ENCODE data around the gene RALBP1.
A peak's percentile ranks its signal among the peaks of the same experiment; 100 is the strongest.

RALBP1 gene

DNA sequence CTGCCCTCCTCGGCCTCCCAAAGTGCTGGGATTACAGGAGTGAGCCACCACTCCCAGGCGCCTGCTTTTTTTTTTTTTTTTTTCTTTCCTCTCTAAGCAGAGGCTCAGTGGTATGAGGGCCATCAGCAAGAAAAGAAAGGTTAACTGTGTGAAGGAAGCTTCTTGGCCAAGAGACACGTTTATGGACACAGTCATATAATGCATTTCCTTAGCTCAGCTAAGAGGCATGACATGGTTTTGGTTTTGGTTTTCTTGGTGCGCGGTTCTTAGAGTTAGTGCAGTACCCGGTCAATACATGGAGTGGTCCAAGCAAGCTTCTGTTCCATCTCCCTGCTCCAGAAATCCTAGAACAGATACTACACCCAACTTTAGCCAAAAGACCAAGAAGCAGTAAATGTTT is 42.6 kb downstream of the RALBP1 start:
- peaks cover 0 to 18% of the 10 kb centered on the region in 2 experiments for H3K36me3 ChIP-seq (ENCODE audit: control insufficient read depth in 1 of 2, insufficient read depth in 2 of 2, low read depth in 1 of 2, low read length in 2 of 2)
- H3K79me1 ChIP-seq (replicated peaks; ENCODE audit: low read length, poor library complexity, severe bottlenecking) = peaks cover 27% of the 10 kb centered on the region
- no peak overlapping the region for H2BK120ac ChIP-seq (ENCODE audit: low read depth, low read length)
- H3K27ac ChIP-seq (ENCODE audit: low read length, poor library complexity, severe bottlenecking) = no peak overlapping the region
- H3K4me1 ChIP-seq (ENCODE audit: control insufficient read depth, insufficient read depth, low read depth, low read length) = peaks cover 5% of the 10 kb centered on the region
- H3K9ac ChIP-seq (ENCODE audit: low read length) = no peak overlapping the region
- H3K18ac ChIP-seq (ENCODE audit: low read depth in 1 of 2, low read length in 2 of 2) = no peak overlapping the region
- no peak overlapping the region for H4K91ac ChIP-seq (ENCODE audit: low read length)
- no peak overlapping the region for H2AK5ac ChIP-seq (ENCODE audit: low read length, severe bottlenecking)
- no peak for DNase-seq
- H2AFZ ChIP-seq (ENCODE audit: low read depth, low read length) = no peak overlapping the region
- no peak overlapping the region for H2BK5ac ChIP-seq (ENCODE audit: low read depth, low read length, poor library complexity, severe bottlenecking)
- H3K27me3 ChIP-seq (ENCODE audit: control insufficient read depth in 1 of 2, insufficient read depth in 1 of 2, low read length in 2 of 2) = no peaks in the 10 kb centered on the region
- H3K4ac ChIP-seq (ENCODE audit: low read depth in 1 of 2, low read length in 2 of 2) = no peak overlapping the region
- H4K8ac ChIP-seq (ENCODE audit: low read length) = no peak overlapping the region
- H2BK15ac ChIP-seq (ENCODE audit: low read depth, poor library complexity, severe bottlenecking) = no peak overlapping the region
- WGBS = 88% methylated on average over 5 of the region's 6 CpGs
- no peak overlapping the region for H3K4me2 ChIP-seq (ENCODE audit: low read length, poor library complexity, severe bottlenecking)
- no peak overlapping the region for H3K23ac ChIP-seq (ENCODE audit: low read length in 2 of 2)
- H3K9me3 ChIP-seq (ENCODE audit: control insufficient read depth, low read length) = no peaks in the 10 kb centered on the region
- H3K4me3 ChIP-seq (ENCODE audit: insufficient read depth in 1 of 2, low read depth in 1 of 2, low read length in 2 of 2) = no peak overlapping the region
- no peak overlapping the region for H2BK12ac ChIP-seq (ENCODE audit: low read length in 2 of 2)
- H3K14ac ChIP-seq (ENCODE audit: low read length in 2 of 2) = no peak overlapping the region

DNA sequence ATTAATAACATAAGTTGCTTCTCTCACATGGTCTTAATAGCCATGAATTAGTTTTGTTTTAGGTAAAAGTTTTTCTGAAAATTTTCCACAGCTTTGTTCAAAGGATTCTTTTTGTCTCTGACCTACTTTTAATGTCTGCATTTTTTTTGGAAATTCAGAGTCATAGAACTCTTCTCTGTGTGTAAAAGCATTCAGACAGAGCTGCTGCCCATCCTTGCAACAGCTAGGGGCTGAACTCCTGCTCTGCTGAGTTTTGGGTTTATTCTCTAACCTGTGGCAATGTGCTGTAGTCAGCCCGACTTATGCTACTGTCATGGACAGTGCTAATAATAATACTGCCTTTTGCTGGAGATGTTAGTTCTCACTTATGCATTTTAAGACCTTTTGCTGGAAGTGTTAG is 44.1 kb downstream of the RALBP1 start:
- H3K4me3 ChIP-seq (ENCODE audit: insufficient read depth in 1 of 2, low read depth in 1 of 2, low read length in 2 of 2) = no peak overlapping the region
- no peak overlapping the region for H2BK12ac ChIP-seq (ENCODE audit: low read length in 2 of 2)
- DNase-seq = no peak

DNA sequence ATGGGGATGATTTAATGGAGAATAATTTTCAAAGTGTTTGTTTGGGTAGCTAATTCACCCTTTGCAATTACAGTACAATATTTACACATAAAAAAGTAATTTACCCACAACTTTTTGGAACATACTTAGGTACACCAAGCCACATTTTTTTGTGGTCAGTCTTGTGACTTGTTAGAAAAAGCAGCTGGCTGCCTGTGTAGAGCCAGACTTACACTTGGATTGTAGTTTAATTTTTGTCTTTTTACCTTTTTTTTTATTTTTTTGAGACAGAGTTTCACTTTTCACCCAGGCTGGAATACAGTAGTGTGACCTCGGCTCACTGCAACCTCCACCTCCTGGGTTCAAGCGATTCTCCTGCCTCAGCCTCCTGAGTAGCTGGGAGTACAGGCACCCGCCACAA is 45.4 kb downstream of the RALBP1 start:
- Histone ChIP-seq H2BK120ac (ENCODE audit: low read depth, low read length) (no peak overlapping the region), H3K36me3 (ENCODE audit: control insufficient read depth in 1 of 2, insufficient read depth in 2 of 2, low read depth in 1 of 2, low read length in 2 of 2) (peaks cover 11 to 38% of the 10 kb centered on the region in 2 experiments), H3K9ac (ENCODE audit: low read length) (peak overlapping the region; percentile 64), H2BK15ac (ENCODE audit: low read depth, poor library complexity, severe bottlenecking) (no peak overlapping the region), H3K4me1 (ENCODE audit: control insufficient read depth, insufficient read depth, low read depth, low read length) (no peaks in the 10 kb centered on the region), H2AFZ (ENCODE audit: low read depth, low read length) (no peak overlapping the region), H3K9me3 (ENCODE audit: control insufficient read depth, low read length) (no peaks in the 10 kb centered on the region), H2AK5ac (ENCODE audit: low read length, severe bottlenecking) (no peak overlapping the region), H4K91ac (ENCODE audit: low read length) (no peak overlapping the region), H3K23ac (ENCODE audit: low read length in 2 of 2) (no peak overlapping the region), H3K4me3 (ENCODE audit: insufficient read depth in 1 of 2, low read depth in 1 of 2, low read length in 2 of 2) (no peak overlapping the region), H4K8ac (ENCODE audit: low read length) (no peak overlapping the region), H3K79me1 (replicated peaks; ENCODE audit: low read length, poor library complexity, severe bottlenecking) (peaks cover 30% of the 10 kb centered on the region), H3K14ac (ENCODE audit: low read length in 2 of 2) (no peak overlapping the region), H3K27ac (ENCODE audit: low read length, poor library complexity, severe bottlenecking) (no peak overlapping the region), H2BK5ac (ENCODE audit: low read depth, low read length, poor library complexity, severe bottlenecking) (no peak overlapping the region), H3K4ac (ENCODE audit: low read depth in 1 of 2, low read length in 2 of 2) (no peak overlapping the region), H3K27me3 (ENCODE audit: control insufficient read depth in 1 of 2, insufficient read depth in 1 of 2, low read length in 2 of 2) (no peaks in the 10 kb centered on the region), H3K18ac (ENCODE audit: low read depth in 1 of 2, low read length in 2 of 2) (no peak overlapping the region), H3K4me2 (ENCODE audit: low read length, poor library complexity, severe bottlenecking) (no peak overlapping the region), H2BK12ac (ENCODE audit: low read length in 2 of 2) (no peak overlapping the region)
- DNase-seq = no peak
- 100% methylated on average over 3 of the region's 3 CpGs for WGBS

More for the DNA sequence above, 44.1 kb downstream of the RALBP1 start:
- 100% methylated on average over 1 of the region's 1 CpG for WGBS
- no peak overlapping the region for H3K18ac ChIP-seq (ENCODE audit: low read depth in 1 of 2, low read length in 2 of 2)
- no peak overlapping the region for H4K91ac ChIP-seq (ENCODE audit: low read length)
- H2AFZ ChIP-seq (ENCODE audit: low read depth, low read length) = no peak overlapping the region
- H2BK15ac ChIP-seq (ENCODE audit: low read depth, poor library complexity, severe bottlenecking) = no peak overlapping the region
- no peaks in the 10 kb centered on the region for H3K27me3 ChIP-seq (ENCODE audit: control insufficient read depth in 1 of 2, insufficient read depth in 1 of 2, low read length in 2 of 2)
- peaks cover 7 to 25% of the 10 kb centered on the region in 2 experiments for H3K36me3 ChIP-seq (ENCODE audit: control insufficient read depth in 1 of 2, insufficient read depth in 2 of 2, low read depth in 1 of 2, low read length in 2 of 2)
- H3K79me1 ChIP-seq (replicated peaks; ENCODE audit: low read length, poor library complexity, severe bottlenecking) = peaks cover 33% of the 10 kb centered on the region
- no peak overlapping the region for H4K8ac ChIP-seq (ENCODE audit: low read length)
- H3K4ac ChIP-seq (ENCODE audit: low read depth in 1 of 2, low read length in 2 of 2) = no peak overlapping the region
- no peaks in the 10 kb centered on the region for H3K4me1 ChIP-seq (ENCODE audit: control insufficient read depth, insufficient read depth, low read depth, low read length)
- no peak overlapping the region for H2AK5ac ChIP-seq (ENCODE audit: low read length, severe bottlenecking)
- H3K9me3 ChIP-seq (ENCODE audit: control insufficient read depth, low read length) = no peaks in the 10 kb centered on the region
- H3K4me2 ChIP-seq (ENCODE audit: low read length, poor library complexity, severe bottlenecking) = no peak overlapping the region
- H2BK120ac ChIP-seq (ENCODE audit: low read depth, low read length) = no peak overlapping the region
- no peak overlapping the region for H3K23ac ChIP-seq (ENCODE audit: low read length in 2 of 2)
- no peak overlapping the region for H3K9ac ChIP-seq (ENCODE audit: low read length)
- no peak overlapping the region for H3K14ac ChIP-seq (ENCODE audit: low read length in 2 of 2)
- no peak overlapping the region for H3K27ac ChIP-seq (ENCODE audit: low read length, poor library complexity, severe bottlenecking)
- no peak overlapping the region for H2BK5ac ChIP-seq (ENCODE audit: low read depth, low read length, poor library complexity, severe bottlenecking)

DNA sequence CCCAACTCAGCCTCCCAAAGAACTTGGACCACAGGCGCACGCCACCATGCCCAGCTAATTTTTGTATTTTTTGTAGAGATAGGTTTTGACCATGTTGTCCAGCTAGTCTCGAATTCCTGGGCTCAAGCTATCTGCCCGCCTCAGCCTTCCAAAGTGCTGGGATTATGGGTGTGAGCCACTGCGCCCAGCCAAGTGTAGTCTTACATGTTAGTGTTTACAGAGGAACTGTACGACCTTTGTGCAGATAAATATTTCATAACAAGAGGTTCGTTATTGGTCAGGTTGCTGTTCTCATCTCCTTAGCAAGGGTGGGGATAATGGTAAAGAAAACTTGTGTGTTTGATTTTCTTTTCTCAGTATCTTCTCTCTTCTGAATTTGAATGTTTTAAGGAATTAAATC is 46.5 kb downstream of the RALBP1 start:
- Histone ChIP-seq H3K36me3 (ENCODE audit: control insufficient read depth in 1 of 2, insufficient read depth in 2 of 2, low read depth in 1 of 2, low read length in 2 of 2) (peaks cover 11 to 49% of the 10 kb centered on the region in 2 experiments), H3K4me2 (ENCODE audit: low read length, poor library complexity, severe bottlenecking) (no peak overlapping the region), H3K14ac (ENCODE audit: low read length in 2 of 2) (no peak overlapping the region), H3K18ac (ENCODE audit: low read depth in 1 of 2, low read length in 2 of 2) (no peak overlapping the region), H3K9ac (ENCODE audit: low read length) (no peak overlapping the region), H3K79me1 (replicated peaks; ENCODE audit: low read length, poor library complexity, severe bottlenecking) (peaks cover 24% of the 10 kb centered on the region), H2BK15ac (ENCODE audit: low read depth, poor library complexity, severe bottlenecking) (no peak overlapping the region), H2AK5ac (ENCODE audit: low read length, severe bottlenecking) (no peak overlapping the region), H3K27ac (ENCODE audit: low read length, poor library complexity, severe bottlenecking) (no peak overlapping the region), H3K4me3 (ENCODE audit: insufficient read depth in 1 of 2, low read depth in 1 of 2, low read length in 2 of 2) (no peak overlapping the region), H2AFZ (ENCODE audit: low read depth, low read length) (no peak overlapping the region), H3K27me3 (ENCODE audit: control insufficient read depth in 1 of 2, insufficient read depth in 1 of 2, low read length in 2 of 2) (no peaks in the 10 kb centered on the region), H2BK120ac (ENCODE audit: low read depth, low read length) (no peak overlapping the region), H3K4ac (ENCODE audit: low read depth in 1 of 2, low read length in 2 of 2) (no peak overlapping the region), H3K9me3 (ENCODE audit: control insufficient read depth, low read length) (no peaks in the 10 kb centered on the region), H2BK5ac (ENCODE audit: low read depth, low read length, poor library complexity, severe bottlenecking) (no peak overlapping the region), H3K23ac (ENCODE audit: low read length in 2 of 2) (no peak overlapping the region), H3K4me1 (ENCODE audit: control insufficient read depth, insufficient read depth, low read depth, low read length) (no peaks in the 10 kb centered on the region), H4K91ac (ENCODE audit: low read length) (no peak overlapping the region), H2BK12ac (ENCODE audit: low read length in 2 of 2) (no peak overlapping the region), H4K8ac (ENCODE audit: low read length) (no peak overlapping the region)
- no peak for DNase-seq
- WGBS = 97% methylated on average over 7 of the region's 7 CpGs
